GM20000 (cell line): ENCODE measurements around the gene FOXB2.
"Not testable (repeated sequence)": the region's sequence is repeated elsewhere in the genome, so short reads cannot be mapped to it uniquely, and the experiment has no call there.

Source experiments
- DNase-seq: peaks from one replicate; pipeline ENCODE4 v3.0.0; 2012; ENCODE audit warnings: low spot score
- TF ChIP-seq, protein P1 (sequence below): IDR thresholded peaks from 2 replicates; pipeline ENCODE4 v1.5.1; 2012; ENCODE audit warnings: mild to moderate bottlenecking, control low read depth; ENCODE audit errors: extremely low read depth, missing control alignments

The FOXB2 gene

GRCh38 chr9:77030045-77030444 lies 10.6 kb downstream of the FOXB2 start:
- DNase-seq: no peak
- TF ChIP-seq, protein P1, sequence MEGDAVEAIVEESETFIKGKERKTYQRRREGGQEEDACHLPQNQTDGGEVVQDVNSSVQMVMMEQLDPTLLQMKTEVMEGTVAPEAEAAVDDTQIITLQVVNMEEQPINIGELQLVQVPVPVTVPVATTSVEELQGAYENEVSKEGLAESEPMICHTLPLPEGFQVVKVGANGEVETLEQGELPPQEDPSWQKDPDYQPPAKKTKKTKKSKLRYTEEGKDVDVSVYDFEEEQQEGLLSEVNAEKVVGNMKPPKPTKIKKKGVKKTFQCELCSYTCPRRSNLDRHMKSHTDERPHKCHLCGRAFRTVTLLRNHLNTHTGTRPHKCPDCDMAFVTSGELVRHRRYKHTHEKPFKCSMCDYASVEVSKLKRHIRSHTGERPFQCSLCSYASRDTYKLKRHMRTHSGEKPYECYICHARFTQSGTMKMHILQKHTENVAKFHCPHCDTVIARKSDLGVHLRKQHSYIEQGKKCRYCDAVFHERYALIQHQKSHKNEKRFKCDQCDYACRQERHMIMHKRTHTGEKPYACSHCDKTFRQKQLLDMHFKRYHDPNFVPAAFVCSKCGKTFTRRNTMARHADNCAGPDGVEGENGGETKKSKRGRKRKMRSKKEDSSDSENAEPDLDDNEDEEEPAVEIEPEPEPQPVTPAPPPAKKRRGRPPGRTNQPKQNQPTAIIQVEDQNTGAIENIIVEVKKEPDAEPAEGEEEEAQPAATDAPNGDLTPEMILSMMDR: no peak

GRCh38 chr9:77038281-77039036 lies 19.0 kb downstream of the FOXB2 start:
- TF ChIP-seq, protein P1: no peak
- no peak for DNase-seq

GRCh38 chr9:77040340-77040739 lies 20.9 kb downstream of the FOXB2 start:
- TF ChIP-seq, protein P1: no peak
- no peak for DNase-seq

DNA sequence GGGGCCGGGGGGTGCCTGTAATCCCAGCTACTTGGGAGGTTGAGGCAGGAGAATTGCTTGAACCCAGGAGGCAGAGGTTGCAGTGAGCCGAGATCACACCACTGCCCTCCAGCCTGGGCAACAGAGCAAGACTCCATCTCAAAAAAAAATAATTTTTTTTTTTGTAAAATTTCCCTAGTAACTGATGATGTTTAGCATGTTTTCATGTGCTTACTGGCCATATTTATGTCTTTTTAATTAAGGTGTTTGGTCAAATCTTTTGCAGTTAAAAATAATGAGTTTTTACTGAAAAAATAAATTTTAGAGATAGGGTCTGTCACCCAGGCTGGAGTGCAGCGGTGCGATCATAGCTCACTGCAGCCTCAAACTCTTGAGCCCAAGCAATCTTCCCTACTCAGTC lies 24.3 kb downstream of the FOXB2 start:
- not testable (repeated sequence) for DNase-seq

- DNase-seq: not testable (repeated sequence)
Measured at GRCh38 chr9:77060681-77061080, 41.2 kb downstream of the FOXB2 start.

- TF ChIP-seq, protein P1: no peak
- DNase-seq: no peak
Measured at GRCh38 chr9:77063645-77064285, 44.3 kb downstream of the FOXB2 start.

DNA sequence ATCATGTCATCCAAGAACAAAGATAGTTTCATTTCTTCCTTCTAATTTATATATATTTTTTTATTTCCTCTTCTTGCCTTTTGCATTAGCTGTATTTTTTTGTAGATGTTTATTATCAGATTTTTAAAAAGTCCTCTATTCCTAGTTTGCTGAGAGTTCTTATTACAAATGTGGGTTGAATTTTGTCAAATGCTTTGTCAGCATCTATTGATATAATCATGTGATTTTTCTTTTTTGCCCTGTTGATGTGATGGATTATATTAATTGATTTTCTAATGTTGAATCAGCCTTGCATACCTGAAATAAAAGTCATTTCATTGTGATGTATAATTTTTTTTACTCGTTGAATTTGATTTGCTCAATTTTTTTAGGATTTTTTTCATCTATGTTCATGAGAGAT lies 46.9 kb downstream of the FOXB2 start:
- TF ChIP-seq, protein P1: no peak
- DNase-seq: no peak
